NCI-H1694 (cell line): ENCODE data around the gene GAS7.

ENCODE experiments used
- DNase-seq: peaks from one replicate; lab custom pipeline; 2025; lab: John Stamatoyannopoulos, UW

The GAS7 gene

GRCh38 chr17:10171581-10171981 lies 26.8 kb downstream of the GAS7 start:
- DNase-seq = no peak

GRCh38 chr17:10171122-10171571 lies 27.3 kb downstream of the GAS7 start:
- DNase-seq = no peak

- DNase-seq = no peak
Measured at GRCh38 chr17:10170233-10170632, 28.2 kb downstream of the GAS7 start.

GRCh38 chr17:10169290-10169689 lies 29.1 kb downstream of the GAS7 start:
- DNase-seq = no peak

- no peak for DNase-seq
Measured at GRCh38 chr17:10166176-10166935, 32.0 kb downstream of the GAS7 start.

- no peak for DNase-seq
Measured at GRCh38 chr17:10162096-10162495, 36.3 kb downstream of the GAS7 start.

- DNase-seq = no peak
Measured at GRCh38 chr17:10161386-10161785, 37.0 kb downstream of the GAS7 start.

GRCh38 chr17:10156948-10157607 lies 41.3 kb downstream of the GAS7 start:
- DNase-seq = no peak

GRCh38 chr17:10156599-10156947 lies 41.8 kb downstream of the GAS7 start:
- no peak for DNase-seq

- no peak for DNase-seq
Measured at GRCh38 chr17:10156077-10156435, 42.4 kb downstream of the GAS7 start.

- DNase-seq = no peak
Measured at GRCh38 chr17:10155371-10156076, 42.9 kb downstream of the GAS7 start.

GRCh38 chr17:10151667-10152496 lies 46.5 kb downstream of the GAS7 start:
- no peak for DNase-seq

- no peak for DNase-seq
Measured at GRCh38 chr17:10149573-10150399, 48.6 kb downstream of the GAS7 start.

- DNase-seq = no peak
Measured at GRCh38 chr17:10147761-10148415, 50.5 kb downstream of the GAS7 start.

- no peak for DNase-seq
Measured at GRCh38 chr17:10147040-10147439, 51.4 kb downstream of the GAS7 start.

GRCh38 chr17:10144982-10145381 lies 53.4 kb downstream of the GAS7 start:
- no peak for DNase-seq

GRCh38 chr17:10144456-10144855 lies 54.0 kb downstream of the GAS7 start:
- no peak for DNase-seq

GRCh38 chr17:10141436-10141835 lies 57.0 kb downstream of the GAS7 start:
- DNase-seq = no peak

- no peak for DNase-seq
Measured at GRCh38 chr17:10139577-10139976, 58.8 kb downstream of the GAS7 start.

- DNase-seq = no peak
Measured at GRCh38 chr17:10136258-10136981, 62.0 kb downstream of the GAS7 start.
